Measurements from ENCODE around the gene VPS72. TPM values are rescaled to one million over a fixed set of nuclear protein-coding genes. Genes with fewer than 3 reads are reported as not detected.

VPS72 gene
- total and polyA plus RNA-seq, 2 of the 13 experiments (the other 11 are each of a cell fraction or from before 2014, with no cell fraction given), result 33.7 to 34.5 TPM

- under 1% methylated on average over 6 of the region's 11 CpGs for WGBS (ENCODE audit: low lambda C conversion rate)
- CTCF ChIA-PET (ENCODE audit: low intra/inter-chr PET ratio, low total read pairs), result no interaction called here
- DNase-seq (ENCODE audit: low spot score), result peak; percentile 25
These were observed 25.2 kb downstream of the VPS72 start for GRCh38 chr1:151164732-151165280.

More at GRCh38 chr1:151164732-151165280, 25.2 kb downstream of the VPS72 start:
- no peak for TF ChIP-seq PHF21A (CRISPR knock-in tag; IDR thresholded peaks at IDR 0.05)
- peak; percentile 67; the same call in 1 of the 2 replicates for TF ChIP-seq PATZ1 (CRISPR knock-in tag; IDR thresholded peaks at IDR 0.05)
- TF ChIP-seq MAX (IDR thresholded peaks at IDR 0.05), result no peak
- no peak for TF ChIP-seq NONO (IDR thresholded peaks at IDR 0.05)
- no peak for TF ChIP-seq NONO (CRISPR knock-in tag; conservative IDR thresholded peaks at IDR 0.05)
- TF ChIP-seq MIXL1 (CRISPR knock-in tag; IDR thresholded peaks at IDR 0.05), result no peak
- TF ChIP-seq ZNF703 (CRISPR knock-in tag; IDR thresholded peaks at IDR 0.05; ENCODE audit: borderline replicate concordance), result 0 out of 2 replicates have a peak, but pooled peaks have one; percentile 6
- TF ChIP-seq RBFOX2 (IDR thresholded peaks at IDR 0.05; ENCODE audit: low read depth, low read length), result 0 out of 2 replicates have a peak, but pooled peaks have one; percentile 19
- TF ChIP-seq HNF1B (CRISPR knock-in tag; IDR thresholded peaks at IDR 0.05), result 0 out of 2 replicates have a peak, but pooled peaks have one; percentile 14
- no peak for TF ChIP-seq GPN1 (CRISPR knock-in tag; IDR thresholded peaks at IDR 0.05; ENCODE audit: borderline replicate concordance)
- TF ChIP-seq CEBPB (IDR thresholded peaks at IDR 0.05; ENCODE audit: borderline replicate concordance, low read depth, low read length), result peak; percentile 76; the same call in 1 of the 2 replicates
- TF ChIP-seq CEBPG (CRISPR knock-in tag; IDR thresholded peaks at IDR 0.05), result peak; percentile 78
- peak; percentile 24; the same call in 1 of the 2 replicates for TF ChIP-seq TARDBP (CRISPR knock-in tag; IDR thresholded peaks at IDR 0.05)
- FAIRE-seq, result peak; percentile 78
- H3K79me2 ChIP-seq (ENCODE audit: insufficient read depth, low read length), result peaks cover 17% of the 10 kb centered on the region
- in situ Hi-C loops (cut with HindIII; ENCODE audit: extremely low pct_ligation_motif_present, low pct_unique_long_range_greater_than_20kb) (no loop called here), intact Hi-C loops (cut with micrococcal nuclease; ENCODE audit: unreplicated experiment) (no loop called here)
- H3K9me3 ChIP-seq (ENCODE audit: low read length), result no peaks in the 10 kb centered on the region
- peak overlapping the region; percentile 91 to 94 (median 93) for H3K4me3 ChIP-seq (replicated peaks in 1 of 3; ENCODE audit: insufficient read depth in 1 of 3, low read depth in 2 of 3, low read length in 3 of 3)
- H3K27me3 ChIP-seq (ENCODE audit: control insufficient read depth in 1 of 2, insufficient read depth in 2 of 2, low read length in 2 of 2), result peaks cover 0 to 5% of the 10 kb centered on the region in 2 experiments; a peak in 2 of 5 replicates
- TSS peak; percentile 49 for BruUV-seq (replicated peaks)
- peaks cover 13 to 17% of the 10 kb centered on the region in 2 experiments for H3K36me3 ChIP-seq (replicated peaks in 1 of 2; ENCODE audit: control insufficient read depth in 1 of 2, insufficient read depth in 2 of 2, low read length in 2 of 2)
- H3K27ac ChIP-seq (ENCODE audit: extremely low read length, insufficient read depth, low read length), result peak overlapping the region; percentile 85
- H3K9ac ChIP-seq (ENCODE audit: insufficient read depth, low read depth, low read length), result peak overlapping the region; percentile 93
- H3K4me1 ChIP-seq (ENCODE audit: insufficient read depth, low read length), result peaks cover 25% of the 10 kb centered on the region
- no peak overlapping the region for H2AFZ ChIP-seq (ENCODE audit: low read length)
- no peaks in the 10 kb centered on the region for H4K20me1 ChIP-seq (ENCODE audit: insufficient read depth, low read length)
- POLR2A ChIA-PET, result interaction anchor here (0.6 to 2.8 kb wide), 8 partner anchors 9 to 207 kb away, joined by 3 to 25 read pairs (median 4); partner anchors contain the start of genes PSMD4 and VPS72
- peak overlapping the region; percentile 91 for H3K4me2 ChIP-seq (ENCODE audit: low read depth, low read length)
- peak; percentile 30 for ATAC-seq

All from HepG2 (cell line).